Parathyroid adenoma (tissue), 2 donors: ENCODE results near the gene CLNK.

Source experiments
- H2AFZ ChIP-seq: fragments of 300-600 bp; sonication (generic); one replicate; pipeline ENCODE4 v1.7.0; 2017; ENCODE audit warnings: antibody characterized with exemption, mild to moderate bottlenecking
- H3K27ac ChIP-seq: fragments of 300-600 bp; sonication (generic); one replicate; pipeline ENCODE4 v1.7.0; 2017
- H3K27me3 ChIP-seq: fragments of 300-600 bp; sonication (generic); one replicate; pipeline ENCODE4 v1.7.0; 2017; ENCODE audit warnings: low read length; ENCODE audit not compliant: control insufficient read depth, insufficient read depth
- H3K36me3 ChIP-seq: fragments of 300-600 bp; sonication (generic); one replicate; pipeline ENCODE4 v1.7.0; 2017; ENCODE audit warnings: low read length; ENCODE audit not compliant: control insufficient read depth, insufficient read depth
- H3K4me1 ChIP-seq: fragments of 300-600 bp; sonication (generic); one replicate; pipeline ENCODE4 v1.7.0; 2017; ENCODE audit warnings: control low read depth
- H3K4me2 ChIP-seq: fragments of 300-600 bp; sonication (generic); one replicate; pipeline ENCODE4 v1.7.0; 2017; ENCODE audit warnings: low read length
- H3K4me3 ChIP-seq: fragments of 300-600 bp; sonication (generic); one replicate; pipeline ENCODE4 v1.7.0; 2017; ENCODE audit warnings: low read depth, low read length
- H3K79me2 ChIP-seq: fragments of 300-600 bp; sonication (generic); one replicate; pipeline ENCODE4 v1.7.0; 2017; ENCODE audit warnings: control low read depth
- H3K9ac ChIP-seq: fragments of 300-600 bp; sonication (generic); one replicate; pipeline ENCODE4 v1.7.0; 2017; ENCODE audit warnings: mild to moderate bottlenecking
- H3K9me3 ChIP-seq: fragments of 300-600 bp; sonication (generic); one replicate; pipeline ENCODE4 v1.7.0; 2017; ENCODE audit warnings: low read length; ENCODE audit not compliant: control insufficient read depth
- TF ChIP-seq, protein P1 (sequence below): fragments of 300-600 bp; sonication (generic); IDR thresholded peaks from one replicate; pipeline ENCODE4 v1.7.0; 2017; ENCODE audit warnings: antibody characterized with exemption, mild to moderate bottlenecking
- donor health status: primary hyperparathyroidism.

CLNK gene

DNA sequence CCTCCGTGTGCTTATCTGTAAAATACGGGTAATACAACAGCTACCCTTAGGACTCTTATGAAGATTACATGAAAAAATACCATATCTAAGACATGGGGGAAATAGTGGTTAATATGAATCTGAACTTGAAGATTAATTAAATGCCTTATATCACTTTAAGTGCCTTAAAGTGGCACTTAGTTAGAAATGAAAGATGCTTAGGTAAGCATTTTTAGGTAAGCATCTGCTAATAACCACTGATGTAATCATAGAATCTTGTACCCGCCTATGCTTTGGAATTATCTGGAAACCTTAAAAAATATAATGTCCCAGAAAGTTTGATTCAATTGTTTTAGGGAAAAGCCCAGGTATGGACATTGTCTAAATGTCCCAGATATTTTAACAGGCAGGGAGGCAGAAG lies 12.2 kb downstream of the CLNK start:
- Histone ChIP-seq H2AFZ (no peak overlapping the region), H3K9me3 (no peaks in the 10 kb centered on the region), H3K36me3 (no peaks in the 10 kb centered on the region), H3K27me3 (no peaks in the 10 kb centered on the region), H3K27ac (no peak overlapping the region), H3K79me2 (no peaks in the 10 kb centered on the region), H3K4me2 (no peak overlapping the region), H3K4me1 (no peaks in the 10 kb centered on the region), H3K4me3 (no peak overlapping the region), H3K9ac (no peak overlapping the region)
- TF ChIP-seq, protein P1, sequence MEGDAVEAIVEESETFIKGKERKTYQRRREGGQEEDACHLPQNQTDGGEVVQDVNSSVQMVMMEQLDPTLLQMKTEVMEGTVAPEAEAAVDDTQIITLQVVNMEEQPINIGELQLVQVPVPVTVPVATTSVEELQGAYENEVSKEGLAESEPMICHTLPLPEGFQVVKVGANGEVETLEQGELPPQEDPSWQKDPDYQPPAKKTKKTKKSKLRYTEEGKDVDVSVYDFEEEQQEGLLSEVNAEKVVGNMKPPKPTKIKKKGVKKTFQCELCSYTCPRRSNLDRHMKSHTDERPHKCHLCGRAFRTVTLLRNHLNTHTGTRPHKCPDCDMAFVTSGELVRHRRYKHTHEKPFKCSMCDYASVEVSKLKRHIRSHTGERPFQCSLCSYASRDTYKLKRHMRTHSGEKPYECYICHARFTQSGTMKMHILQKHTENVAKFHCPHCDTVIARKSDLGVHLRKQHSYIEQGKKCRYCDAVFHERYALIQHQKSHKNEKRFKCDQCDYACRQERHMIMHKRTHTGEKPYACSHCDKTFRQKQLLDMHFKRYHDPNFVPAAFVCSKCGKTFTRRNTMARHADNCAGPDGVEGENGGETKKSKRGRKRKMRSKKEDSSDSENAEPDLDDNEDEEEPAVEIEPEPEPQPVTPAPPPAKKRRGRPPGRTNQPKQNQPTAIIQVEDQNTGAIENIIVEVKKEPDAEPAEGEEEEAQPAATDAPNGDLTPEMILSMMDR: no peak

- no peak overlapping the region for H3K4me2 ChIP-seq
- H3K4me1 ChIP-seq: no peaks in the 10 kb centered on the region
- no peaks in the 10 kb centered on the region for H3K79me2 ChIP-seq
- no peak overlapping the region for H2AFZ ChIP-seq
- no peaks in the 10 kb centered on the region for H3K27me3 ChIP-seq
- H3K4me3 ChIP-seq: no peak overlapping the region
- TF ChIP-seq, protein P1: no peak
- no peak overlapping the region for H3K27ac ChIP-seq
- H3K9me3 ChIP-seq: no peaks in the 10 kb centered on the region
- H3K36me3 ChIP-seq: no peaks in the 10 kb centered on the region
- no peak overlapping the region for H3K9ac ChIP-seq
These were observed 12.8 kb downstream of the CLNK start for GRCh38 chr4:10671799-10672198.

- Histone ChIP-seq H3K36me3 (no peaks in the 10 kb centered on the region), H2AFZ (no peak overlapping the region), H3K27ac (no peak overlapping the region), H3K27me3 (no peaks in the 10 kb centered on the region), H3K9ac (no peak overlapping the region), H3K4me2 (no peak overlapping the region), H3K4me1 (no peaks in the 10 kb centered on the region), H3K79me2 (no peaks in the 10 kb centered on the region), H3K9me3 (no peaks in the 10 kb centered on the region), H3K4me3 (no peak overlapping the region)
- TF ChIP-seq, protein P1: no peak
These were observed 13.2 kb downstream of the CLNK start for GRCh38 chr4:10671366-10671765.

GRCh38 chr4:10670321-10670720 lies 14.2 kb downstream of the CLNK start:
- H3K27ac ChIP-seq: no peak overlapping the region
- H3K79me2 ChIP-seq: no peaks in the 10 kb centered on the region
- H3K9ac ChIP-seq: no peak overlapping the region
- no peaks in the 10 kb centered on the region for H3K36me3 ChIP-seq
- H3K4me3 ChIP-seq: no peak overlapping the region
- no peaks in the 10 kb centered on the region for H3K9me3 ChIP-seq
- no peak overlapping the region for H3K4me2 ChIP-seq
- H3K27me3 ChIP-seq: no peaks in the 10 kb centered on the region
- H2AFZ ChIP-seq: no peak overlapping the region
- TF ChIP-seq, protein P1: no peak
- no peaks in the 10 kb centered on the region for H3K4me1 ChIP-seq

DNA sequence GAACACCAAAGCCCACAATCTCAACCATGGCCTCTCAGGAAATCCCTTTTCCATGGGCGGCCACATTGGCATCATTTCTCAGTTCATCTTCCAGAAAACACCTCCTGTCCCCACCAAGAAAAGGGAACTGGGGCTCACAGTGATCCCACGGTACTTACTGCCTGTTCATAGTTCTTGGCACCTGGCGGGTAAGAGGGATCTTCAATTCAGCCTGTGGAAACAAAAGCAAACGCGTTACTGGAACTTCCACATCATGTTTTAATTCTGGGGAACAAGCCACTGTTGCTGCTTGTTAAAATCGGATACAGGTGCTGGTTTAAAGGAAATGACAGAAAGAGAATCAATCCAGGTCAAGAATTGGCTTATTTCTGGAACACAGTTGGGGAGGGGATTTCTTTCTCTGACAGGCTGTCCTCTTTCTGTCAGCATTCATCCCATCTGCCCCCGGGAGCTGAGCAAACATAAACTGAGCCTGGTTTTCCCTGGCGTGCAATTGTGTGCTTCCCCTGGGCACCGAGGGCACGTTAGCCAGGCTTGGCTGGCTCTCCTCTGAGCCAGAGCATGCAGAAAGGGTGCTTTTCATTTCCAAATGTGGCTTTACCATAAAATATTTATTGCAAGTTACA lies 16.8 kb downstream of the CLNK start:
- H3K27ac ChIP-seq: no peak overlapping the region
- no peak overlapping the region for H3K4me2 ChIP-seq
- no peaks in the 10 kb centered on the region for H3K27me3 ChIP-seq
- H3K4me1 ChIP-seq: no peaks in the 10 kb centered on the region
- H3K36me3 ChIP-seq: no peaks in the 10 kb centered on the region
- no peak overlapping the region for H3K9ac ChIP-seq
- H3K79me2 ChIP-seq: no peaks in the 10 kb centered on the region
- no peak overlapping the region for H3K4me3 ChIP-seq
- TF ChIP-seq, protein P1: no peak
- H3K9me3 ChIP-seq: no peaks in the 10 kb centered on the region
- no peak overlapping the region for H2AFZ ChIP-seq
